ENCODE measurements around the gene PLEKHG5. TPM values are rescaled to one million over a fixed set of nuclear protein-coding genes. Genes with fewer than 3 reads are reported as not detected.

PLEKHG5 gene
- total RNA-seq, 6 donors from 2014 or later: 5.0 to 31.4 (median 12.6) TPM

DNA sequence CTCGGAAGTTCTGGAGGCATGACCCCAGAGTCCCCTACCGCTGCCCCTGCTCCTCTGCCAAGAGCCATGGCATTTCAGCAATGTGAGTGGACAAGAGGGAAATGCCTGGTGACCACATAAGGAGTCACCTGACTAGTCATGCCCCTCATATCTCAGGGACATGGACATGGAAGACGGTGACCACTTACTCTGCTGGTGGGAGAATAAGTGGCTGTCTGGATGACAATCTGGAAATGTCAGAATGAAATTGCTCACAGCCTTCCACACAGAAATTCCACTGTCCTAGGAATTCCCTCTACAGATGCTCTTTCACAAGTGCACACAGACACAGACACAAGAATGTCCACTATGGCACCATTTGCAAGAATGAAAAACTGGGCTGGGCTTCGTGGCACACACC is 24.3 kb upstream of the PLEKHG5 start:
- ATAC-seq (ENCODE audit: low FRiP score in 2 of 2) (no peak), DNase-seq (no peak)
- Histone ChIP-seq H3K27ac (no peak overlapping the region), H3K27me3 (no peaks in the 10 kb centered on the region), H3K4me3 (no peak overlapping the region), H3K9me3 (no peaks in the 10 kb centered on the region), H3K36me3 (no peaks in the 10 kb centered on the region), H3K4me1 (no peaks in the 10 kb centered on the region)
- TF ChIP-seq EP300 (IDR thresholded peaks at IDR 0.05) (no peak), POLR2AphosphoS5 (IDR thresholded peaks at IDR 0.05) (no peak), POLR2A (IDR thresholded peaks at IDR 0.05) (no peak)
- TF ChIP-seq, protein P1, sequence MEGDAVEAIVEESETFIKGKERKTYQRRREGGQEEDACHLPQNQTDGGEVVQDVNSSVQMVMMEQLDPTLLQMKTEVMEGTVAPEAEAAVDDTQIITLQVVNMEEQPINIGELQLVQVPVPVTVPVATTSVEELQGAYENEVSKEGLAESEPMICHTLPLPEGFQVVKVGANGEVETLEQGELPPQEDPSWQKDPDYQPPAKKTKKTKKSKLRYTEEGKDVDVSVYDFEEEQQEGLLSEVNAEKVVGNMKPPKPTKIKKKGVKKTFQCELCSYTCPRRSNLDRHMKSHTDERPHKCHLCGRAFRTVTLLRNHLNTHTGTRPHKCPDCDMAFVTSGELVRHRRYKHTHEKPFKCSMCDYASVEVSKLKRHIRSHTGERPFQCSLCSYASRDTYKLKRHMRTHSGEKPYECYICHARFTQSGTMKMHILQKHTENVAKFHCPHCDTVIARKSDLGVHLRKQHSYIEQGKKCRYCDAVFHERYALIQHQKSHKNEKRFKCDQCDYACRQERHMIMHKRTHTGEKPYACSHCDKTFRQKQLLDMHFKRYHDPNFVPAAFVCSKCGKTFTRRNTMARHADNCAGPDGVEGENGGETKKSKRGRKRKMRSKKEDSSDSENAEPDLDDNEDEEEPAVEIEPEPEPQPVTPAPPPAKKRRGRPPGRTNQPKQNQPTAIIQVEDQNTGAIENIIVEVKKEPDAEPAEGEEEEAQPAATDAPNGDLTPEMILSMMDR (IDR thresholded peaks at IDR 0.05): no peak
- 81 to 93% methylated on average over 4 of the region's 4 CpGs for WGBS, 2 donors

DNA sequence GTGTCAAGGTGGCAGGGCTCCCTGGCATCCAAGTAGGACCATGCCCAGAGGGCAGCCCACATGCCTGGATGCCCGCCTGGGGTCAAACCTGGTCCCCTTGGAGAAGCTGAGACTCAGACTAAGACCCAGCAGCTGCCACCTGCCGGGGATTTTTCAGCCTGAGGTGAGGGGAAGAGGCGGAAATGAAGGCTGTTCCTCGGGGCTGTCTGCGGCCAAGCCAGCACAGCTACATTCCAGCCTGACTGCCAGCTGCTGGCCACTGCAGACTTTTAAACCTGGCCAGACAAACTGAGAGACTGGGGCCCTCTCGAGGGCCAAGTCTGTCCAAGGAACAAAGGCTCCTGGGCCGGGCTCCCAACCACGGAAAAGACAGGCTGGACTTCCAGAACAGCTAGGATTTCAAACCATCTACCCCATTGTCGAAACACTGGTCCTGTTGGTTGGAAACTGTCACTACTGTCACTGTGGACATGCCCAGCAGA is 21.9 kb upstream of the PLEKHG5 start:
- H3K4me1 ChIP-seq: no peaks in the 10 kb centered on the region
- H3K4me3 ChIP-seq: no peak overlapping the region
- WGBS, 2 donors: 79 to 82% methylated on average over 5 to 9 of the region's 9 CpGs
- TF ChIP-seq POLR2AphosphoS5 (IDR thresholded peaks at IDR 0.05) (no peak), POLR2A (IDR thresholded peaks at IDR 0.05) (no peak), EP300 (IDR thresholded peaks at IDR 0.05) (no peak)
- TF ChIP-seq, protein P1 (IDR thresholded peaks at IDR 0.05): no peak
- H3K27me3 ChIP-seq: no peaks in the 10 kb centered on the region
- DNase-seq: no peak
- H3K36me3 ChIP-seq: no peaks in the 10 kb centered on the region
- no peak for ATAC-seq (ENCODE audit: low FRiP score in 2 of 2)
- H3K9me3 ChIP-seq: no peaks in the 10 kb centered on the region
- H3K27ac ChIP-seq: no peak overlapping the region

DNA sequence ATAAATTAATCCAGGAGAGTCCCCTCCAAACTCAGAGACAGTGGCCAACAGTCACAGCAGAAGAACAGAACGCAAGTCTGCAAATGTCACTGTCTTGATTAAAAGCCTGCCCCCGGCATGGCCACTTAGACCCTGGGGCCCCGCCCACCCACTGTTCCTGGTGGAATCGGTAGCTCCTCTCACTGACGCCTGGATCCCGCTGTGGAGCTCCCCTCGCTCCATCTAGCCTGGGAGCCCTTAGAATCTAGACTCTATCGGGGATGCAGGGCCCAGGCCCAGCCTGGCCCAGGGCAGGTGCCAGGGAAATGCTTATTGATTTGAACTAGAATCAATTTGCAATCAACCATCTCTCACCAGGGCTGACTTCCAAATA is 21.4 kb upstream of the PLEKHG5 start:
- Histone ChIP-seq H3K4me1 (no peaks in the 10 kb centered on the region), H3K27me3 (no peaks in the 10 kb centered on the region), H3K27ac (no peak overlapping the region), H3K9me3 (no peaks in the 10 kb centered on the region), H3K36me3 (no peaks in the 10 kb centered on the region), H3K4me3 (no peak overlapping the region)
- no peak for DNase-seq
- no peak for TF ChIP-seq POLR2A (IDR thresholded peaks at IDR 0.05)
- no peak for TF ChIP-seq EP300 (IDR thresholded peaks at IDR 0.05)
- TF ChIP-seq, protein P1 (IDR thresholded peaks at IDR 0.05): no peak
- no peak for TF ChIP-seq POLR2AphosphoS5 (IDR thresholded peaks at IDR 0.05)
- ATAC-seq (ENCODE audit: low FRiP score in 2 of 2): no peak
- 80 to 85% methylated on average over 5 to 8 of the region's 8 CpGs for WGBS, 2 donors

DNA sequence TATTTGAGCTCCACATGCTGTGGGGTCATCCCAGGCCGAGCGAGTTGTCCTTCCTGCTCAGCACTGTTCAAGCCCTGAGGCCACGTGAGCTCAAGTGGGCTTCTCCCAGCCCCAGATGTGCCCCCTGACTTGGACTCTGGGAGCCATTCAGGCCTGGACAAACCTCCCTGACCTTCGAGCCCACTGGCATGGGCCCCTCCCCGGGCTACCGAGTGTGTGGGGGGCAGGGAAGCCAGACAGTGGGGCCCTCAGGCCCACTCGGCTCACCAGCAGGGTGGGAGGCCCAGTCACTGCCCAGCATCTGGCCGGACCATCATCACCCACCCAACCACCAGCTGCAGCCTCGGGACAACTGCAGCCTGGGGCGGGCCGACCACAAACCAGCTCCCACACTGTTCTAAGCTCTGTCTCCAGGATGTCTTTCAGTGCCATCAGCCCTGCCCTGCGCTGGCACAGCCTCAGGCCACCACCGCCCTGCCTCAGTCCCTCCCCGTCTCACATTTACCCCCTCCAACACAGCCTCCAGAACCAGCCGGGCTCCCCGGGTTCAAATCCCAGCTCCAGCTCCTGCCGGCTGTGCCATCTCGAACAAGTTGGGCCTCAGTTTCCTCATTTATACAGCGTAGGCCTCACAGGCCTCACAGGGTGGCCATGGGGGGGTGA is 20.9 kb upstream of the PLEKHG5 start:
- ATAC-seq (ENCODE audit: low FRiP score in 2 of 2) (no peak), DNase-seq (peak in 1 of 2 donors; percentile 60)
- Histone ChIP-seq H3K9me3 (no peaks in the 10 kb centered on the region), H3K27ac (no peak overlapping the region), H3K4me3 (no peak overlapping the region), H3K27me3 (no peaks in the 10 kb centered on the region), H3K4me1 (no peaks in the 10 kb centered on the region), H3K36me3 (no peaks in the 10 kb centered on the region)
- TF ChIP-seq POLR2AphosphoS5 (IDR thresholded peaks at IDR 0.05): no peak
- TF ChIP-seq, protein P1 (IDR thresholded peaks at IDR 0.05): no peak
- no peak for TF ChIP-seq EP300 (IDR thresholded peaks at IDR 0.05)
- 90 to 94% methylated on average over 11 to 19 of the region's 19 CpGs for WGBS, 2 donors
